ENCODE data around the gene NUP85. TPM values are rescaled to one million over a fixed set of nuclear protein-coding genes. Genes with fewer than 3 reads are reported as not detected.

Gene NUP85
- total and polyA plus RNA-seq, 2 of the 4 experiments (the other 2 are of a cell fraction) = 29.4 to 54.4 TPM

GRCh38 chr17:75277664-75278071 is 72.2 kb downstream of the NUP85 start:
- no peak overlapping the region for H3K56ac ChIP-seq (ENCODE audit: extremely low read depth, insufficient read depth, low read length)
- H3K4me3 ChIP-seq (ENCODE audit: insufficient read depth, low read depth, low read length) = no peak overlapping the region
- 0 out of 2 replicates have a peak overlapping the region, but pooled peaks have one; percentile 50 for H3K4ac ChIP-seq (ENCODE audit: low read depth, low read length)
- H3K27me3 ChIP-seq (ENCODE audit: control insufficient read depth, insufficient read depth, low read length) = no peaks in the 10 kb centered on the region
- peak overlapping the region in 1 of 2 experiments; percentile 52; a peak in 1 of 4 replicates for H4K8ac ChIP-seq (ENCODE audit: low read depth in 2 of 2, low read length in 2 of 2)
- ChIA-PET CTCF (interaction anchor here (1.0 kb wide), 1 partner anchor 11 kb away, joined by 5 read pairs; the partner anchor contains the start of gene SLC25A19), POLR2A (ENCODE audit: unreplicated experiment) (interaction anchor here (0.6 kb wide), 1 partner anchor 163 kb away, joined by 13 read pairs; no protein-coding TSS in a partner anchor)
- in situ Hi-C loops (cut with MboI; ENCODE audit: low sequenced_read_pairs) (no loop called here), dilution Hi-C loops (cut with HindIII; ENCODE audit: low sequenced_read_pairs, unreplicated experiment) (no loop called here), intact Hi-C loops (cut with micrococcal nuclease) (loop anchor here (10.0 kb wide), 1 partner anchor 237 kb away; the partner anchor contains the start of genes CASKIN2 and TSEN54)
- H3K23ac ChIP-seq (ENCODE audit: low read depth, low read length) = no peak overlapping the region
- no peaks in the 10 kb centered on the region for H3K36me3 ChIP-seq (ENCODE audit: control insufficient read depth, insufficient read depth, low read length)
- no CpG with 5 or more reads among the region's 6 CpGs for WGBS, 2 experiments (ENCODE audit: extremely low coverage in 2 of 2, insufficient read length in 1 of 2)
- no peak overlapping the region for H2BK15ac ChIP-seq (ENCODE audit: low read depth, low read length)
- H3K9me3 ChIP-seq (ENCODE audit: control insufficient read depth, insufficient read depth, low read length) = no peaks in the 10 kb centered on the region
- peaks cover 17% of the 10 kb centered on the region for H3K9me1 ChIP-seq (ENCODE audit: insufficient read depth, low read length)
- H2BK20ac ChIP-seq (ENCODE audit: low read depth, low read length) = no peak overlapping the region
- no peak overlapping the region for H3K4me2 ChIP-seq (ENCODE audit: low read depth, low read length)
- H3K79me1 ChIP-seq (ENCODE audit: low read depth in 1 of 2, low read length in 2 of 2) = peaks cover 3 to 7% of the 10 kb centered on the region in 2 experiments; a peak in 3 of 4 replicates
- H3K18ac ChIP-seq (ENCODE audit: low read depth, low read length) = no peak overlapping the region
- H3K9ac ChIP-seq (ENCODE audit: low read depth, low read length) = no peak overlapping the region
- ATAC-seq (ENCODE audit: low read depth) (peak; percentile 59), DNase-seq (peak; percentile 32)
- H2BK120ac ChIP-seq (ENCODE audit: low read depth, low read length) = no peak overlapping the region
- TF ChIP-seq POLR2A (IDR thresholded peaks at IDR 0.05; ENCODE audit: low read depth, low read length) (no peak), MAFK (IDR thresholded peaks at IDR 0.05; ENCODE audit: low read depth, low read length) (no peak), CHD1 (IDR thresholded peaks at IDR 0.05; ENCODE audit: low read depth, low read length) (no peak), ELK1 (IDR thresholded peaks at IDR 0.05; ENCODE audit: borderline replicate concordance, low read depth, low read length) (no peak), MXI1 (IDR thresholded peaks at IDR 0.05; ENCODE audit: borderline replicate concordance, low read depth, low read length) (no peak), CEBPB (IDR thresholded peaks at IDR 0.05; ENCODE audit: low read depth, low read length) (no peak)
- TF ChIP-seq, protein P1, sequence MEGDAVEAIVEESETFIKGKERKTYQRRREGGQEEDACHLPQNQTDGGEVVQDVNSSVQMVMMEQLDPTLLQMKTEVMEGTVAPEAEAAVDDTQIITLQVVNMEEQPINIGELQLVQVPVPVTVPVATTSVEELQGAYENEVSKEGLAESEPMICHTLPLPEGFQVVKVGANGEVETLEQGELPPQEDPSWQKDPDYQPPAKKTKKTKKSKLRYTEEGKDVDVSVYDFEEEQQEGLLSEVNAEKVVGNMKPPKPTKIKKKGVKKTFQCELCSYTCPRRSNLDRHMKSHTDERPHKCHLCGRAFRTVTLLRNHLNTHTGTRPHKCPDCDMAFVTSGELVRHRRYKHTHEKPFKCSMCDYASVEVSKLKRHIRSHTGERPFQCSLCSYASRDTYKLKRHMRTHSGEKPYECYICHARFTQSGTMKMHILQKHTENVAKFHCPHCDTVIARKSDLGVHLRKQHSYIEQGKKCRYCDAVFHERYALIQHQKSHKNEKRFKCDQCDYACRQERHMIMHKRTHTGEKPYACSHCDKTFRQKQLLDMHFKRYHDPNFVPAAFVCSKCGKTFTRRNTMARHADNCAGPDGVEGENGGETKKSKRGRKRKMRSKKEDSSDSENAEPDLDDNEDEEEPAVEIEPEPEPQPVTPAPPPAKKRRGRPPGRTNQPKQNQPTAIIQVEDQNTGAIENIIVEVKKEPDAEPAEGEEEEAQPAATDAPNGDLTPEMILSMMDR (conservative IDR thresholded peaks at IDR 0.05; ENCODE audit: low read depth, low read length) = no peak
- H4K91ac ChIP-seq (ENCODE audit: insufficient read depth, low read depth, low read length) = no peak overlapping the region
- H4K20me1 ChIP-seq (ENCODE audit: insufficient read depth, low read length) = no peaks in the 10 kb centered on the region; the same call in none of the 2 replicates
- no peak overlapping the region for H3K14ac ChIP-seq (replicated peaks; ENCODE audit: low read depth, low read length)
- peak overlapping the region; percentile 94 for H2AK9ac ChIP-seq (replicated peaks; ENCODE audit: low read depth, low read length, poor library complexity)
- H3K4me1 ChIP-seq (ENCODE audit: control insufficient read depth, insufficient read depth, low read length) = peaks cover 8% of the 10 kb centered on the region
- H2BK5ac ChIP-seq (ENCODE audit: low read depth, low read length, poor library complexity, severe bottlenecking) = no peak overlapping the region
- H2AFZ ChIP-seq (replicated peaks; ENCODE audit: low read length, poor library complexity) = peak overlapping the region; percentile 70
- no TSS peak for BruUV-seq (replicated peaks)
- no peak overlapping the region for H3K27ac ChIP-seq (ENCODE audit: insufficient read depth, low read length)
- H4K5ac ChIP-seq (ENCODE audit: low read depth, low read length) = no peak overlapping the region
- peak overlapping the region; percentile 8; the same call in 1 of the 2 replicates for H2AK5ac ChIP-seq (ENCODE audit: low read depth, low read length)
